Measurements from ENCODE around the gene CTTNBP2. TPM values are rescaled to one million over a fixed set of nuclear protein-coding genes. Genes with fewer than 3 reads are reported as not detected.

Gene CTTNBP2
- total RNA-seq, 5 donors from 2014 or later (not counting 1 experiment from before 2014, with no cell fraction given) = 0.06 to 0.61 (median 0.16) TPM; not detected in 2

GRCh38 chr7:117828825-117829224 is 44.4 kb downstream of the CTTNBP2 start:
- H3K4me3 Mint-ChIP-seq = no peak overlapping the region

GRCh38 chr7:117827862-117828261 is 45.4 kb downstream of the CTTNBP2 start:
- ATAC-seq (replicated peaks in 1 of 4) = no peak
- WGBS (ENCODE audit: insufficient coverage) = 0% methylated on average over 1 of the region's 2 CpGs
- Mint-ChIP-seq H3K27ac (no peak overlapping the region), H3K36me3 (no peaks in the 10 kb centered on the region), H3K4me3 (no peak overlapping the region), H3K9me3 (peaks cover 0 to 4% (median 0%) of the 10 kb centered on the region in 3 donors), H3K27me3 (peaks cover 0 to 6% of the 10 kb centered on the region in 2 donors), H3K4me1 (no peaks in the 10 kb centered on the region)
- Histone ChIP-seq H3K27me3 (replicated peaks in 1 of 2; ENCODE audit: control insufficient read depth in 2 of 2, extremely low read depth in 1 of 2, insufficient read depth in 2 of 2, low read length in 1 of 2) (no peaks in the 10 kb centered on the region), H3K27ac (ENCODE audit: low read length) (no peak overlapping the region), H3K9me3 (no peaks in the 10 kb centered on the region), H3K4me3 (ENCODE audit: control insufficient read depth in 1 of 2, extremely low read depth in 1 of 2, low read length in 1 of 2) (no peak overlapping the region), H3K4me1 (ENCODE audit: control insufficient read depth in 1 of 2, extremely low read depth in 1 of 2, insufficient read depth in 2 of 2, low read length in 2 of 2) (no peaks in the 10 kb centered on the region), H3K36me3 (ENCODE audit: control insufficient read depth in 2 of 2, extremely low read depth in 1 of 2, insufficient read depth in 1 of 2, low read length in 1 of 2) (no peaks in the 10 kb centered on the region)
- no peak for DNase-seq
- CTCF ChIA-PET = no interaction called here
- POLR2A ChIA-PET = no interaction called here

More at GRCh38 chr7:117828825-117829224, 44.4 kb downstream of the CTTNBP2 start:
- CTCF ChIA-PET = no interaction called here
- H3K27ac ChIP-seq (ENCODE audit: low read length) = no peak overlapping the region
- Mint-ChIP-seq H3K4me1 (no peaks in the 10 kb centered on the region), H3K36me3 (no peaks in the 10 kb centered on the region), H3K27me3 (peaks cover 2 to 11% of the 10 kb centered on the region in 2 donors), H3K9me3 (peaks cover 0 to 11% (median 0%) of the 10 kb centered on the region in 3 donors), H3K27ac (no peak overlapping the region)
- DNase-seq (no peak), ATAC-seq (replicated peaks in 1 of 4) (no peak)
- POLR2A ChIA-PET = no interaction called here
- H3K9me3 ChIP-seq = no peaks in the 10 kb centered on the region
- H3K27me3 ChIP-seq (replicated peaks in 1 of 2; ENCODE audit: control insufficient read depth in 2 of 2, extremely low read depth in 1 of 2, insufficient read depth in 2 of 2, low read length in 1 of 2) = no peaks in the 10 kb centered on the region
- H3K36me3 ChIP-seq (ENCODE audit: control insufficient read depth in 2 of 2, extremely low read depth in 1 of 2, insufficient read depth in 1 of 2, low read length in 1 of 2) = no peaks in the 10 kb centered on the region
- H3K4me3 ChIP-seq (ENCODE audit: control insufficient read depth in 1 of 2, extremely low read depth in 1 of 2, low read length in 1 of 2) = no peak overlapping the region
- WGBS (ENCODE audit: insufficient coverage) = no CpG with 5 or more reads among the region's 2 CpGs
- no peaks in the 10 kb centered on the region for H3K4me1 ChIP-seq (ENCODE audit: control insufficient read depth in 1 of 2, extremely low read depth in 1 of 2, insufficient read depth in 2 of 2, low read length in 2 of 2)

- H3K9me3 Mint-ChIP-seq = no peaks in the 10 kb centered on the region
- no peaks in the 10 kb centered on the region for H3K4me1 ChIP-seq (ENCODE audit: control insufficient read depth in 1 of 2, extremely low read depth in 1 of 2, insufficient read depth in 2 of 2, low read length in 2 of 2)
- ChIA-PET CTCF (no interaction called here), POLR2A (no interaction called here)
- H3K27me3 ChIP-seq (replicated peaks in 1 of 2; ENCODE audit: control insufficient read depth in 2 of 2, extremely low read depth in 1 of 2, insufficient read depth in 2 of 2, low read length in 1 of 2) = no peaks in the 10 kb centered on the region
- WGBS (ENCODE audit: insufficient coverage) = 86% methylated on average over 1 of the region's 2 CpGs
- ATAC-seq (replicated peaks in 1 of 4) = no peak
- no peak for DNase-seq
- no peaks in the 10 kb centered on the region for H3K4me1 Mint-ChIP-seq
- H3K36me3 Mint-ChIP-seq = no peaks in the 10 kb centered on the region
- H3K9me3 ChIP-seq = no peaks in the 10 kb centered on the region
- no peak overlapping the region for H3K27ac Mint-ChIP-seq
- no peaks in the 10 kb centered on the region for H3K27me3 Mint-ChIP-seq
- H3K27ac ChIP-seq (ENCODE audit: low read length) = no peak overlapping the region
- no peak overlapping the region for H3K4me3 Mint-ChIP-seq
- no peaks in the 10 kb centered on the region for H3K36me3 ChIP-seq (ENCODE audit: control insufficient read depth in 2 of 2, extremely low read depth in 1 of 2, insufficient read depth in 1 of 2, low read length in 1 of 2)
- no peak overlapping the region for H3K4me3 ChIP-seq (ENCODE audit: control insufficient read depth in 1 of 2, extremely low read depth in 1 of 2, low read length in 1 of 2)
These were observed 48.1 kb downstream of the CTTNBP2 start for GRCh38 chr7:117825132-117825531.

- DNase-seq = no peak
- no peaks in the 10 kb centered on the region for H3K27me3 Mint-ChIP-seq
- CTCF ChIA-PET = no interaction called here
- no peak overlapping the region for H3K4me3 Mint-ChIP-seq
- Histone ChIP-seq H3K27ac (ENCODE audit: low read length) (no peak overlapping the region), H3K36me3 (ENCODE audit: control insufficient read depth in 2 of 2, extremely low read depth in 1 of 2, insufficient read depth in 1 of 2, low read length in 1 of 2) (no peaks in the 10 kb centered on the region), H3K4me3 (ENCODE audit: control insufficient read depth in 1 of 2, extremely low read depth in 1 of 2, low read length in 1 of 2) (no peak overlapping the region), H3K9me3 (no peaks in the 10 kb centered on the region), H3K27me3 (replicated peaks in 1 of 2; ENCODE audit: control insufficient read depth in 2 of 2, extremely low read depth in 1 of 2, insufficient read depth in 2 of 2, low read length in 1 of 2) (no peaks in the 10 kb centered on the region), H3K4me1 (ENCODE audit: control insufficient read depth in 1 of 2, extremely low read depth in 1 of 2, insufficient read depth in 2 of 2, low read length in 2 of 2) (no peaks in the 10 kb centered on the region)
- H3K4me1 Mint-ChIP-seq = no peaks in the 10 kb centered on the region
- H3K9me3 Mint-ChIP-seq = no peaks in the 10 kb centered on the region
- WGBS (ENCODE audit: insufficient coverage) = no CpG with 5 or more reads among the region's 2 CpGs
- POLR2A ChIA-PET = interaction anchor here in 1 of 2 donors (0.7 kb wide), 1 partner anchor 95 kb away, joined by 6 read pairs; no protein-coding TSS in a partner anchor
- H3K27ac Mint-ChIP-seq = no peak overlapping the region
- H3K36me3 Mint-ChIP-seq = no peaks in the 10 kb centered on the region
- no peak for ATAC-seq (replicated peaks in 1 of 4)
These were observed 48.6 kb downstream of the CTTNBP2 start for GRCh38 chr7:117824592-117824991.

- Histone ChIP-seq H3K27me3 (replicated peaks in 1 of 2; ENCODE audit: control insufficient read depth in 2 of 2, extremely low read depth in 1 of 2, insufficient read depth in 2 of 2, low read length in 1 of 2) (no peaks in the 10 kb centered on the region), H3K4me1 (ENCODE audit: control insufficient read depth in 1 of 2, extremely low read depth in 1 of 2, insufficient read depth in 2 of 2, low read length in 2 of 2) (no peaks in the 10 kb centered on the region), H3K27ac (ENCODE audit: low read length) (no peak overlapping the region), H3K9me3 (no peaks in the 10 kb centered on the region), H3K36me3 (ENCODE audit: control insufficient read depth in 2 of 2, extremely low read depth in 1 of 2, insufficient read depth in 1 of 2, low read length in 1 of 2) (no peaks in the 10 kb centered on the region), H3K4me3 (ENCODE audit: control insufficient read depth in 1 of 2, extremely low read depth in 1 of 2, low read length in 1 of 2) (no peak overlapping the region)
- ChIA-PET POLR2A (interaction anchor here in 1 of 2 donors (0.6 kb wide), 1 partner anchor 25 kb away, joined by 11 read pairs; no protein-coding TSS in a partner anchor), CTCF (interaction anchor here in 1 of 2 donors (0.6 kb wide), 1 partner anchor 14 kb away, joined by 3 read pairs; no protein-coding TSS in a partner anchor)
- H3K9me3 Mint-ChIP-seq = no peaks in the 10 kb centered on the region
- DNase-seq (no peak), ATAC-seq (replicated peaks in 1 of 4) (no peak)
- H3K36me3 Mint-ChIP-seq = no peaks in the 10 kb centered on the region
- no peaks in the 10 kb centered on the region for H3K4me1 Mint-ChIP-seq
- no peak overlapping the region for H3K27ac Mint-ChIP-seq
- no CpG with 5 or more reads among the region's 2 CpGs for WGBS (ENCODE audit: insufficient coverage)
- no peaks in the 10 kb centered on the region for H3K27me3 Mint-ChIP-seq
- no peak overlapping the region for H3K4me3 Mint-ChIP-seq
These were observed 53.7 kb downstream of the CTTNBP2 start for GRCh38 chr7:117819558-117819957.

GRCh38 chr7:117818232-117818631 is 55.0 kb downstream of the CTTNBP2 start:
- no peaks in the 10 kb centered on the region for H3K36me3 Mint-ChIP-seq
- H3K4me3 Mint-ChIP-seq = no peak overlapping the region
- ChIA-PET POLR2A (no interaction called here), CTCF (no interaction called here)
- Histone ChIP-seq H3K9me3 (no peaks in the 10 kb centered on the region), H3K27ac (ENCODE audit: low read length) (no peak overlapping the region), H3K27me3 (replicated peaks in 1 of 2; ENCODE audit: control insufficient read depth in 2 of 2, extremely low read depth in 1 of 2, insufficient read depth in 2 of 2, low read length in 1 of 2) (no peaks in the 10 kb centered on the region), H3K4me1 (ENCODE audit: control insufficient read depth in 1 of 2, extremely low read depth in 1 of 2, insufficient read depth in 2 of 2, low read length in 2 of 2) (no peaks in the 10 kb centered on the region), H3K36me3 (ENCODE audit: control insufficient read depth in 2 of 2, extremely low read depth in 1 of 2, insufficient read depth in 1 of 2, low read length in 1 of 2) (no peaks in the 10 kb centered on the region), H3K4me3 (ENCODE audit: control insufficient read depth in 1 of 2, extremely low read depth in 1 of 2, low read length in 1 of 2) (no peak overlapping the region)
- no peaks in the 10 kb centered on the region for H3K27me3 Mint-ChIP-seq
- DNase-seq (no peak), ATAC-seq (replicated peaks in 1 of 4) (no peak)
- H3K27ac Mint-ChIP-seq = no peak overlapping the region
- 84% methylated on average over 2 of the region's 2 CpGs for WGBS (ENCODE audit: insufficient coverage)
- no peaks in the 10 kb centered on the region for H3K9me3 Mint-ChIP-seq
- no peaks in the 10 kb centered on the region for H3K4me1 Mint-ChIP-seq

- DNase-seq (no peak), ATAC-seq (replicated peaks in 1 of 4) (no peak)
- H3K36me3 Mint-ChIP-seq = no peaks in the 10 kb centered on the region
- H3K9me3 Mint-ChIP-seq = no peaks in the 10 kb centered on the region
- no peak overlapping the region for H3K27ac ChIP-seq (ENCODE audit: low read length)
- H3K27me3 Mint-ChIP-seq = no peaks in the 10 kb centered on the region
- no peaks in the 10 kb centered on the region for H3K4me1 Mint-ChIP-seq
- no CpG with 5 or more reads among the region's 7 CpGs for WGBS (ENCODE audit: insufficient coverage)
- no peaks in the 10 kb centered on the region for H3K9me3 ChIP-seq
- H3K4me1 ChIP-seq (ENCODE audit: control insufficient read depth in 1 of 2, extremely low read depth in 1 of 2, insufficient read depth in 2 of 2, low read length in 2 of 2) = no peaks in the 10 kb centered on the region
- H3K27me3 ChIP-seq (replicated peaks in 1 of 2; ENCODE audit: control insufficient read depth in 2 of 2, extremely low read depth in 1 of 2, insufficient read depth in 2 of 2, low read length in 1 of 2) = no peaks in the 10 kb centered on the region
- no peak overlapping the region for H3K4me3 Mint-ChIP-seq
- no peaks in the 10 kb centered on the region for H3K36me3 ChIP-seq (ENCODE audit: control insufficient read depth in 2 of 2, extremely low read depth in 1 of 2, insufficient read depth in 1 of 2, low read length in 1 of 2)
- H3K27ac Mint-ChIP-seq = no peak overlapping the region
- no peak overlapping the region for H3K4me3 ChIP-seq (ENCODE audit: control insufficient read depth in 1 of 2, extremely low read depth in 1 of 2, low read length in 1 of 2)
- ChIA-PET CTCF (no interaction called here), POLR2A (no interaction called here)
These were observed 56.5 kb downstream of the CTTNBP2 start for GRCh38 chr7:117816727-117817126.

Data from T-cell (primary cell).